Adrenal gland (tissue), 12 donors: Measurements from ENCODE around the gene AMBRA1. TPM values are rescaled to one million over a fixed set of nuclear protein-coding genes. Genes with fewer than 3 reads are reported as not detected.

Experiments used
- DNase-seq, 7 donors: peaks; one replicate each; pipeline ENCODE4 v3.0.0-alpha.2; 2019 to 2020
- H3K27ac ChIP-seq, 5 donors: fragments of 200-600 bp; sonication (generic) in 4 of 5; 1 replicate in 3 of 5; 2 replicates in 2 of 5; pipeline versions ENCODE4 v1.5.1 to v1.8.0; 2016 to 2020; ENCODE audit warnings: mild to moderate bottlenecking in 1 of 5
- H3K27me3 ChIP-seq: fragments of 200-600 bp; 2 replicates; pipeline ENCODE4 v1.8.0; 2021
- H3K36me3 ChIP-seq, 2 donors: fragments of 200-600 bp; replicated peaks in 1 of 2; 1 replicate in 1 of 2; 2 replicates in 1 of 2; pipeline versions ENCODE4 v1.5.1 to v1.8.0; 2018 to 2022
- H3K4me1 ChIP-seq, 2 donors: fragments of 200-600 bp; replicated peaks in 1 of 2; 1 replicate in 1 of 2; 2 replicates in 1 of 2; pipeline versions ENCODE4 v1.5.1 to v1.8.0; 2018 to 2021
- H3K4me3 ChIP-seq, 4 donors: fragments of 200-600 bp; sonication (generic) in 3 of 4; one replicate each; pipeline ENCODE4 v1.5.1; 2016 to 2018
- H3K9me3 ChIP-seq, 3 donors: fragments of 200-600 bp; sonication (generic) in 1 of 3; replicated peaks in 1 of 3; 1 replicate in 2 of 3; 2 replicates in 1 of 3; pipeline versions ENCODE4 v1.5.1 to v1.8.0; 2016 to 2021
- CTCF ChIP-seq, 6 experiments: fragments of 450-650 bp in 4 of 6; fragments of 200-600 bp in 2 of 6; sonication (generic) in 1 of 6; IDR thresholded peaks; 1 replicate in 5 of 6; 2 replicates in 1 of 6; pipeline versions ENCODE4 v1.5.1 to v1.8.0; 2016 to 2021; ENCODE audit warnings: antibody characterized with exemption in 6 of 6, mild to moderate bottlenecking in 2 of 6, moderate library complexity in 1 of 6
- POLR2A ChIP-seq, 2 donors: fragments of 450-650 bp; IDR thresholded peaks; one replicate each; pipeline ENCODE4 v1.6.1; 2017; ENCODE audit warnings: antibody characterized with exemption in 2 of 2, mild to moderate bottlenecking in 2 of 2, moderate library complexity in 1 of 2
- WGBS, 4 donors: extraction: QIAGEN DNeasy Blood & Tissue Kit in 2 of 4; methylation state at CpG; one replicate each; pipeline versions ENCODE4 v1.1.5 to v1.1.7; 2013 to 2017; 5-methylcytosine and 5-hydroxymethylcytosine counted together
- intact Hi-C, 2 donors: fragments of 100-400 bp; cut with DNase I; formaldehyde crosslinking; loops; one replicate each; pipeline versions ENCODE4 v1.14.1 to v1.15.0; 2022 to 2023
- polyA plus RNA-seq, 3 donors: library from polyadenylated mRNA; stranded (reverse); fragments of 200-250 nt in 2 of 3; fragments of 350-450 nt in 1 of 3; fragmentation: Illumina TruSeq in 1 of 3; extraction: RNeasy Lipid Tissue Mini Kit (QIAGEN cat#74804) in 1 of 3; gene quantifications; one replicate each; pipeline ENCODE4 v1.2.3, GENCODE V29; 2013 to 2014
- total RNA-seq, 9 donors: library from RNA; depleted of rRNA in 4 of 9; stranded (reverse); fragments of >200 nt in 4 of 9; fragments of 120-200 nt in 1 of 9; fragmentation: NEBNext Ultra II Directional in 1 of 9; extraction: Animal tissue kit (Norgen Biotek cat#: 25700) in 1 of 9; gene quantifications; one replicate each; pipeline versions ENCODE4 v1.1.0 to v1.2.4, GENCODE V29; 2013 to 2023
- donor health status: healthy with polysubstance abuse.
- donor health status: Bipolar disorder and iron deficiency.
- donor health status: DM: yes; HTN: yes; CAD: no.
- donor health status: DM: no; HTN: no; CAD: no.
- donor health status: DM: no; HTN: no; CAD: no.
- donor health status: DM: yes; HTN: yes; CAD: no.

AMBRA1 gene
- total and polyA plus RNA-seq, 12 donors: 16.2 to 73.3 (median 49.7) TPM

- TF ChIP-seq CTCF (IDR thresholded peaks at IDR 0.05) (no peak), POLR2A (IDR thresholded peaks at IDR 0.05) (no peak)
- H3K36me3 ChIP-seq: peaks cover 0 to 64% of the 10 kb centered on the region in 2 donors
- WGBS, 4 donors: 83 to 87% (median 85%) methylated on average over 11 to 13 of the region's 13 CpGs
These were observed 223.6 kb downstream of the AMBRA1 start for GRCh38 chr11:46370253-46370652.

DNA sequence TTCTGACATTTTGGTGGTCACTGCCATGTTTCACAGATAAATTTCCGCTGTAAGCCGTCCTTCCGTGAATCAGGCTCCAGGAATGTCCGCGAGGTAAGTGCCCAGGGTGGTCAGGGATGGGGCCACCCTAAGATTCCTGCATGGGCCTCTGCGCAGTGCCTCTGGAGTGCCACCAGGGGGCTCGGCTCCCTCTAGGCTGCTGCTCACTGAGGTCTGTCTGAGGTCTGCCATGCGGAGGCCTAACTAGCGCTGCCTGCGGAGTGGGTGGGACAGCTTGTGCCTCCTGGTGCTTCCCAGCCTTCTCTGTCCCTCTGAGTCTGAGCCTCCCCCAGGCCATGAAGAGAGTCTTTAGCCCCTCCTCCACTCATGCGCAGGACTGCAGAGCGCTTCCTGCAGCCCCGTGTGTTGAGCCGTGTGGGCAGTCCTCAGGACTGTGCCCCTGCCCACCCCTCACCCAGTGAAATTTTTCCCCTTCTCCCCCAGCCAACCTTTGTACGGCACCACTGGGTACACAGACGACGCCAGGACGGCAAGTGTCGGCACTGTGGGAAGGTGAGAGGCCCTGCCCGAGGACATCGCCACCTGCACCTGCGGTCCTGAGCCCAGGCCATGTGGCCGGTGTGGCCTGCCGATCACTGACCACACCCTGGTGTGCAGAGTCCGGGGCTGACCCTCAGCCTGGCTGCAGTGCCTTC is 224.2 kb downstream of the AMBRA1 start:
- no peaks in the 10 kb centered on the region for H3K9me3 ChIP-seq
- peaks cover 0 to 57% of the 10 kb centered on the region in 2 donors for H3K36me3 ChIP-seq
- intact Hi-C loops: no loop called here
- no peaks in the 10 kb centered on the region for H3K27me3 ChIP-seq
- H3K4me3 ChIP-seq: no peak overlapping the region
- DNase-seq: peak in 6 of 7 donors; percentile 56 to 84 (median 70)
- no peak overlapping the region for H3K27ac ChIP-seq
- H3K4me1 ChIP-seq: peaks cover 0 to 4% of the 10 kb centered on the region in 2 donors
- 66 to 72% (median 70%) methylated on average over 22 to 25 of the region's 25 CpGs for WGBS, 4 donors
- TF ChIP-seq POLR2A (IDR thresholded peaks at IDR 0.05): no peak
- TF ChIP-seq CTCF (IDR thresholded peaks at IDR 0.05): peak; percentile 63 to 83 (median 75)

More at GRCh38 chr11:46370253-46370652, 223.6 kb downstream of the AMBRA1 start:
- H3K27ac ChIP-seq: no peak overlapping the region
- no peaks in the 10 kb centered on the region for H3K27me3 ChIP-seq
- no peaks in the 10 kb centered on the region for H3K9me3 ChIP-seq
- no peak for DNase-seq
- intact Hi-C loops: no loop called here
- peaks cover 0 to 4% of the 10 kb centered on the region in 2 donors for H3K4me1 ChIP-seq
- H3K4me3 ChIP-seq: no peak overlapping the region

- H3K27ac ChIP-seq: peak overlapping the region in 1 of 5 donors; percentile 6
- H3K4me1 ChIP-seq: peaks cover 6 to 16% of the 10 kb centered on the region in 2 donors
- DNase-seq: no peak
- H3K4me3 ChIP-seq: no peak overlapping the region
- H3K36me3 ChIP-seq: peaks cover 0 to 46% of the 10 kb centered on the region in 2 donors
- TF ChIP-seq POLR2A (IDR thresholded peaks at IDR 0.05): no peak
- TF ChIP-seq CTCF (IDR thresholded peaks at IDR 0.05): peak in 1 of 6 experiments; percentile 5
- H3K9me3 ChIP-seq: no peaks in the 10 kb centered on the region
- 69 to 71% (median 70%) methylated on average over 12 of the region's 12 CpGs; no CpG with 5 or more reads in 1 of the 4 donors for WGBS, 4 donors
- intact Hi-C loops: no loop called here
- no peaks in the 10 kb centered on the region for H3K27me3 ChIP-seq
These were observed 225.9 kb downstream of the AMBRA1 start for GRCh38 chr11:46367916-46368267.

DNA sequence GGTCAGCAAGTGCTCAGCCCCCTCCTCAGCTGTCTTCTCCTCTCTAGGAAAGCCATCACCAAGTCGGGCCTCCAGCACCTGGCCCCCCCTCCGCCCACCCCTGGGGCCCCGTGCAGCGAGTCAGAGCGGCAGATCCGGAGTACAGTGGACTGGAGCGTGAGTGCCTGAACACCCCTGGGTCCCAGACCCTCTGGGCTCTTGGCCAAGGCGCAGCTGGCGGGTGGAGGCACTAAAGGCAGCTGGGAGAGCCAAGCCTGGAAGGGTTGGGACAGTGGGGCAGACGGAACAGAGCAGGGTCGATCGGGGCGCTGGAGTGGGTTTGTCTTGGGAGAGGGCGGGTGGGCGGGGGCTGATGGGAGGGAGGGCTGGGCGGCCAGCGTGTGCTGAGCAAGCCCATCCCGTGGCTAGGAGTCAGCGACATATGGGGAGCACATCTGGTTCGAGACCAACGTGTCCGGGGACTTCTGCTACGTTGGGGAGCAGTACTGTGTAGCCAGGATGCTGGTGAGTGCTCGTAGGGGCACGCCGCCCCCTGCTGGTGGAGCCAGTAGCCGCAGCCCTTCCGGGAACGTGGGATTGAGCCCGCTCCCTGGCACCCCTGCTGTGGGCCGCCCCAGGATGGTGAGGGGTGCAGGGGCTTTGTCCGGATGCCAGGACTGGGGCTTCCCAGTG is 226.4 kb downstream of the AMBRA1 start:
- intact Hi-C loops: no loop called here
- peak in 6 of 7 donors; percentile 60 to 88 (median 73) for DNase-seq
- H3K27me3 ChIP-seq: no peaks in the 10 kb centered on the region
- no peaks in the 10 kb centered on the region for H3K9me3 ChIP-seq
- peak overlapping the region in 2 of 5 donors; percentile 5 to 6 for H3K27ac ChIP-seq
- H3K4me3 ChIP-seq: no peak overlapping the region
- WGBS, 4 donors: 0 to 50% (median 28%) methylated on average over 6 to 32 of the region's 32 CpGs
- peaks cover 10 to 22% of the 10 kb centered on the region in 2 donors for H3K4me1 ChIP-seq
- TF ChIP-seq CTCF (IDR thresholded peaks at IDR 0.05) (peak; percentile 80 to 92 (median 86)), POLR2A (IDR thresholded peaks at IDR 0.05) (no peak)
- H3K36me3 ChIP-seq: peaks cover 0 to 41% of the 10 kb centered on the region in 2 donors
